HG03175 (cell line): ENCODE data around the gene SLC25A21.
A peak's percentile ranks its signal among the peaks of the same experiment; 100 is the strongest.
"Not testable (repeated sequence)": the region's sequence is repeated elsewhere in the genome, so short reads cannot be mapped to it uniquely, and the experiment has no call there.

ENCODE experiments used
- ATAC-seq: cut with Tn5 transposase; IDR thresholded peaks from one replicate; pipeline ENCODE4 v1.9.1; 2021; ENCODE audit warnings: mild to moderate bottlenecking, moderate library complexity; ENCODE audit not compliant: unreplicated experiment

SLC25A21 gene

GRCh38 chr14:37187294-37187693 is 14.9 kb upstream of the SLC25A21 start:
- ATAC-seq, result no peak

- no peak for ATAC-seq
These were observed 14.5 kb upstream of the SLC25A21 start for GRCh38 chr14:37186865-37187264.

GRCh38 chr14:37185670-37186069 is 13.3 kb upstream of the SLC25A21 start:
- no peak for ATAC-seq

- not testable (repeated sequence) for ATAC-seq
These were observed 12.1 kb upstream of the SLC25A21 start for GRCh38 chr14:37184520-37184919.

- no peak for ATAC-seq
These were observed 9.0 kb upstream of the SLC25A21 start for GRCh38 chr14:37181441-37181840.

- ATAC-seq, result not testable (repeated sequence)
These were observed 8.5 kb upstream of the SLC25A21 start for GRCh38 chr14:37180886-37181285.

GRCh38 chr14:37179896-37180502 is 7.6 kb upstream of the SLC25A21 start:
- ATAC-seq, result no peak

- no peak for ATAC-seq
These were observed 669 bp upstream of the SLC25A21 start for GRCh38 chr14:37172936-37173614.

- ATAC-seq, result no peak
These were observed 755 bp downstream of the SLC25A21 start for GRCh38 chr14:37171678-37172023.

GRCh38 chr14:37170993-37171392 is 1.4 kb downstream of the SLC25A21 start:
- ATAC-seq, result no peak

- ATAC-seq, result no peak
These were observed 2.2 kb downstream of the SLC25A21 start for GRCh38 chr14:37170237-37170636.

- no peak for ATAC-seq
These were observed 3.7 kb downstream of the SLC25A21 start for GRCh38 chr14:37168721-37169120.

GRCh38 chr14:37167151-37168047 is 5.0 kb downstream of the SLC25A21 start:
- no peak for ATAC-seq

GRCh38 chr14:37165794-37166193 is 6.6 kb downstream of the SLC25A21 start:
- ATAC-seq, result no peak

GRCh38 chr14:37162307-37162706 is 10.1 kb downstream of the SLC25A21 start:
- ATAC-seq, result not testable (repeated sequence)

- no peak for ATAC-seq
These were observed 14.4 kb downstream of the SLC25A21 start for GRCh38 chr14:37157987-37158386.

GRCh38 chr14:37153483-37153882 is 18.9 kb downstream of the SLC25A21 start:
- no peak for ATAC-seq

- ATAC-seq, result no peak
These were observed 19.4 kb downstream of the SLC25A21 start for GRCh38 chr14:37153005-37153404.

GRCh38 chr14:37150414-37150813 is 22.0 kb downstream of the SLC25A21 start:
- peak; percentile 64 for ATAC-seq

- no peak for ATAC-seq
These were observed 25.0 kb downstream of the SLC25A21 start for GRCh38 chr14:37147310-37147880.

GRCh38 chr14:37146438-37146837 is 26.0 kb downstream of the SLC25A21 start:
- not testable (repeated sequence) for ATAC-seq
